ENCODE results near the gene ISL2.
A peak's percentile ranks its signal among the peaks of the same experiment; 100 is the strongest.
"Not testable (repeated sequence)": the region's sequence is repeated elsewhere in the genome, so short reads cannot be mapped to it uniquely, and the experiment has no call there.

Gene ISL2

GRCh38 chr15:76311100-76311953 is 25.2 kb upstream of the ISL2 start, which contains the start of gene ETFA:
ETFA (minus strand) TSS chr15:76311469; CDS start chr15:76311388, 81 bp downstream.
- Histone ChIP-seq H3K9ac (ENCODE audit: low read length) (peak within 1 kb of the TSS; percentile 91), H3K4me1 (ENCODE audit: insufficient read depth, low read length) (peaks cover 12% of the 10 kb centered on the region), H3K36me3 (ENCODE audit: insufficient read depth, low read length) (no peaks in the 10 kb centered on the region), H3K4me3 (ENCODE audit: low read depth in 1 of 2, low read length in 2 of 2) (peak within 1 kb of the TSS; percentile 83 to 85), H3K9me3 (ENCODE audit: low read length) (no peaks in the 10 kb centered on the region), H3K27ac (ENCODE audit: low read depth, low read length) (peak within 1 kb of the TSS; percentile 75), H3K27me3 (ENCODE audit: control insufficient read depth in 1 of 2, insufficient read depth in 2 of 2, low read length in 2 of 2) (no peaks in the 10 kb centered on the region)

- peaks cover 12% of the 10 kb centered on the region for H3K4me1 ChIP-seq (ENCODE audit: insufficient read depth, low read length)
- no peak overlapping the region for H3K27ac ChIP-seq (ENCODE audit: low read depth, low read length)
- no peak overlapping the region for H3K9ac ChIP-seq (ENCODE audit: low read length)
- no peaks in the 10 kb centered on the region for H3K27me3 ChIP-seq (ENCODE audit: control insufficient read depth in 1 of 2, insufficient read depth in 2 of 2, low read length in 2 of 2)
- H3K36me3 ChIP-seq (ENCODE audit: insufficient read depth, low read length), result no peaks in the 10 kb centered on the region
- H3K9me3 ChIP-seq (ENCODE audit: low read length), result no peaks in the 10 kb centered on the region
- H3K4me3 ChIP-seq (ENCODE audit: low read depth in 1 of 2, low read length in 2 of 2), result no peak overlapping the region
Measured at GRCh38 chr15:76312540-76313174, 23.9 kb upstream of the ISL2 start.

GRCh38 chr15:76313175-76313567 is 23.4 kb upstream of the ISL2 start:
- not testable (repeated sequence) for H3K27me3 ChIP-seq (ENCODE audit: control insufficient read depth in 1 of 2, insufficient read depth in 2 of 2, low read length in 2 of 2)

GRCh38 chr15:76313731-76314130 is 22.8 kb upstream of the ISL2 start:
- Histone ChIP-seq H3K4me3 (ENCODE audit: low read depth in 1 of 2, low read length in 2 of 2) (no peak overlapping the region), H3K36me3 (ENCODE audit: insufficient read depth, low read length) (no peaks in the 10 kb centered on the region), H3K27ac (ENCODE audit: low read depth, low read length) (no peak overlapping the region), H3K9ac (ENCODE audit: low read length) (no peak overlapping the region), H3K27me3 (ENCODE audit: control insufficient read depth in 1 of 2, insufficient read depth in 2 of 2, low read length in 2 of 2) (no peaks in the 10 kb centered on the region), H3K4me1 (ENCODE audit: insufficient read depth, low read length) (peaks cover 12% of the 10 kb centered on the region), H3K9me3 (ENCODE audit: low read length) (no peaks in the 10 kb centered on the region)

More at GRCh38 chr15:76313175-76313567, 23.4 kb upstream of the ISL2 start:
- H3K4me3 ChIP-seq (ENCODE audit: low read depth in 1 of 2, low read length in 2 of 2); H3K36me3 ChIP-seq (ENCODE audit: insufficient read depth, low read length); H3K9ac ChIP-seq (ENCODE audit: low read length); H3K27ac ChIP-seq (ENCODE audit: low read depth, low read length); H3K9me3 ChIP-seq (ENCODE audit: low read length): not testable (repeated sequence)
- peaks cover 12% of the 10 kb centered on the region for H3K4me1 ChIP-seq (ENCODE audit: insufficient read depth, low read length)

GRCh38 chr15:76320012-76320411 is 16.6 kb upstream of the ISL2 start:
- H3K36me3 ChIP-seq (ENCODE audit: insufficient read depth, low read length), result no peaks in the 10 kb centered on the region
- H3K27ac ChIP-seq (ENCODE audit: low read depth, low read length), result no peak overlapping the region
- no peak overlapping the region for H3K4me3 ChIP-seq (ENCODE audit: low read depth in 1 of 2, low read length in 2 of 2)
- H3K9me3 ChIP-seq (ENCODE audit: low read length), result no peaks in the 10 kb centered on the region
- H3K9ac ChIP-seq (ENCODE audit: low read length), result no peak overlapping the region
- no peaks in the 10 kb centered on the region for H3K4me1 ChIP-seq (ENCODE audit: insufficient read depth, low read length)
- H3K27me3 ChIP-seq (ENCODE audit: control insufficient read depth in 1 of 2, insufficient read depth in 2 of 2, low read length in 2 of 2), result no peaks in the 10 kb centered on the region

- H3K36me3 ChIP-seq (ENCODE audit: insufficient read depth, low read length), result no peaks in the 10 kb centered on the region
- H3K27me3 ChIP-seq (ENCODE audit: control insufficient read depth in 1 of 2, insufficient read depth in 2 of 2, low read length in 2 of 2), result no peaks in the 10 kb centered on the region
- no peaks in the 10 kb centered on the region for H3K9me3 ChIP-seq (ENCODE audit: low read length)
- H3K9ac ChIP-seq (ENCODE audit: low read length), result no peak overlapping the region
- H3K27ac ChIP-seq (ENCODE audit: low read depth, low read length), result no peak overlapping the region
- H3K4me3 ChIP-seq (ENCODE audit: low read depth in 1 of 2, low read length in 2 of 2), result no peak overlapping the region
- no peaks in the 10 kb centered on the region for H3K4me1 ChIP-seq (ENCODE audit: insufficient read depth, low read length)
Measured at GRCh38 chr15:76321171-76321570, 15.4 kb upstream of the ISL2 start.

GRCh38 chr15:76321602-76322001 is 15.0 kb upstream of the ISL2 start:
- no peaks in the 10 kb centered on the region for H3K4me1 ChIP-seq (ENCODE audit: insufficient read depth, low read length)
- H3K9me3 ChIP-seq (ENCODE audit: low read length), result no peaks in the 10 kb centered on the region
- no peaks in the 10 kb centered on the region for H3K27me3 ChIP-seq (ENCODE audit: control insufficient read depth in 1 of 2, insufficient read depth in 2 of 2, low read length in 2 of 2)
- H3K9ac ChIP-seq (ENCODE audit: low read length), result no peak overlapping the region
- no peak overlapping the region for H3K4me3 ChIP-seq (ENCODE audit: low read depth in 1 of 2, low read length in 2 of 2)
- H3K36me3 ChIP-seq (ENCODE audit: insufficient read depth, low read length), result no peaks in the 10 kb centered on the region
- H3K27ac ChIP-seq (ENCODE audit: low read depth, low read length), result no peak overlapping the region

GRCh38 chr15:76324066-76324465 is 12.5 kb upstream of the ISL2 start:
- Histone ChIP-seq H3K36me3 (ENCODE audit: insufficient read depth, low read length) (no peaks in the 10 kb centered on the region), H3K27ac (ENCODE audit: low read depth, low read length) (no peak overlapping the region), H3K9me3 (ENCODE audit: low read length) (no peaks in the 10 kb centered on the region), H3K4me3 (ENCODE audit: low read depth in 1 of 2, low read length in 2 of 2) (no peak overlapping the region), H3K9ac (ENCODE audit: low read length) (no peak overlapping the region), H3K4me1 (ENCODE audit: insufficient read depth, low read length) (no peaks in the 10 kb centered on the region), H3K27me3 (ENCODE audit: control insufficient read depth in 1 of 2, insufficient read depth in 2 of 2, low read length in 2 of 2) (no peaks in the 10 kb centered on the region)

- Histone ChIP-seq H3K4me3 (ENCODE audit: low read depth in 1 of 2, low read length in 2 of 2) (no peak overlapping the region), H3K9ac (ENCODE audit: low read length) (no peak overlapping the region), H3K27me3 (ENCODE audit: control insufficient read depth in 1 of 2, insufficient read depth in 2 of 2, low read length in 2 of 2) (no peaks in the 10 kb centered on the region), H3K9me3 (ENCODE audit: low read length) (no peaks in the 10 kb centered on the region), H3K27ac (ENCODE audit: low read depth, low read length) (no peak overlapping the region), H3K4me1 (ENCODE audit: insufficient read depth, low read length) (no peaks in the 10 kb centered on the region), H3K36me3 (ENCODE audit: insufficient read depth, low read length) (no peaks in the 10 kb centered on the region)
Measured at GRCh38 chr15:76325704-76326103, 10.9 kb upstream of the ISL2 start.

GRCh38 chr15:76327191-76328105 is 9.1 kb upstream of the ISL2 start:
- Histone ChIP-seq H3K36me3 (ENCODE audit: insufficient read depth, low read length) (no peaks in the 10 kb centered on the region), H3K27me3 (ENCODE audit: control insufficient read depth in 1 of 2, insufficient read depth in 2 of 2, low read length in 2 of 2) (no peaks in the 10 kb centered on the region), H3K27ac (ENCODE audit: low read depth, low read length) (no peak overlapping the region), H3K9me3 (ENCODE audit: low read length) (no peaks in the 10 kb centered on the region), H3K4me3 (ENCODE audit: low read depth in 1 of 2, low read length in 2 of 2) (no peak overlapping the region), H3K4me1 (ENCODE audit: insufficient read depth, low read length) (no peaks in the 10 kb centered on the region), H3K9ac (ENCODE audit: low read length) (no peak overlapping the region)

GRCh38 chr15:76328106-76328696 is 8.4 kb upstream of the ISL2 start:
- H3K9me3 ChIP-seq (ENCODE audit: low read length), result no peaks in the 10 kb centered on the region
- H3K9ac ChIP-seq (ENCODE audit: low read length), result no peak overlapping the region
- H3K27ac ChIP-seq (ENCODE audit: low read depth, low read length), result no peak overlapping the region
- no peaks in the 10 kb centered on the region for H3K36me3 ChIP-seq (ENCODE audit: insufficient read depth, low read length)
- no peaks in the 10 kb centered on the region for H3K27me3 ChIP-seq (ENCODE audit: control insufficient read depth in 1 of 2, insufficient read depth in 2 of 2, low read length in 2 of 2)
- H3K4me3 ChIP-seq (ENCODE audit: low read depth in 1 of 2, low read length in 2 of 2), result no peak overlapping the region
- no peaks in the 10 kb centered on the region for H3K4me1 ChIP-seq (ENCODE audit: insufficient read depth, low read length)

Data from muscle layer of colon (tissue), 2 donors.